ENCODE measurements around the gene CHP2.
"Not testable (repeated sequence)": the region's sequence is repeated elsewhere in the genome, so short reads cannot be mapped to it uniquely, and the experiment has no call there.

The CHP2 gene

GRCh38 chr16:23742766-23743165 lies 12.1 kb upstream of the CHP2 start:
- no peak overlapping the region for H3K4me3 ChIP-seq (ENCODE audit: insufficient read depth, low read depth, low read length, poor library complexity, severe bottlenecking)
- H3K27me3 ChIP-seq (replicated peaks; ENCODE audit: control insufficient read depth, insufficient read depth, low read length, poor library complexity, severe bottlenecking) = no peaks in the 10 kb centered on the region
- DNase-seq = no peak
- H3K9me3 ChIP-seq (ENCODE audit: control insufficient read depth, low read length) = no peaks in the 10 kb centered on the region
- H3K4me1 ChIP-seq (ENCODE audit: control insufficient read depth, insufficient read depth, low read length, poor library complexity, severe bottlenecking) = no peaks in the 10 kb centered on the region
- no peak overlapping the region for H3K27ac ChIP-seq (ENCODE audit: insufficient read depth, low read length, poor library complexity, severe bottlenecking)
- no peaks in the 10 kb centered on the region for H3K36me3 ChIP-seq (ENCODE audit: control insufficient read depth, insufficient read depth, low read length)

- Histone ChIP-seq H3K4me1 (ENCODE audit: control insufficient read depth, insufficient read depth, low read length, poor library complexity, severe bottlenecking) (no peaks in the 10 kb centered on the region), H3K9me3 (ENCODE audit: control insufficient read depth, low read length) (no peaks in the 10 kb centered on the region), H3K27me3 (replicated peaks; ENCODE audit: control insufficient read depth, insufficient read depth, low read length, poor library complexity, severe bottlenecking) (no peaks in the 10 kb centered on the region), H3K36me3 (ENCODE audit: control insufficient read depth, insufficient read depth, low read length) (no peaks in the 10 kb centered on the region), H3K27ac (ENCODE audit: insufficient read depth, low read length, poor library complexity, severe bottlenecking) (no peak overlapping the region), H3K4me3 (ENCODE audit: insufficient read depth, low read depth, low read length, poor library complexity, severe bottlenecking) (no peak overlapping the region)
- DNase-seq = no peak
These were observed 9.6 kb upstream of the CHP2 start for GRCh38 chr16:23745263-23745662.

GRCh38 chr16:23748630-23749029 lies 6.2 kb upstream of the CHP2 start:
- Histone ChIP-seq H3K27ac (ENCODE audit: insufficient read depth, low read length, poor library complexity, severe bottlenecking) (no peak overlapping the region), H3K4me3 (ENCODE audit: insufficient read depth, low read depth, low read length, poor library complexity, severe bottlenecking) (no peak overlapping the region), H3K27me3 (replicated peaks; ENCODE audit: control insufficient read depth, insufficient read depth, low read length, poor library complexity, severe bottlenecking) (no peaks in the 10 kb centered on the region), H3K36me3 (ENCODE audit: control insufficient read depth, insufficient read depth, low read length) (no peaks in the 10 kb centered on the region), H3K9me3 (ENCODE audit: control insufficient read depth, low read length) (no peaks in the 10 kb centered on the region), H3K4me1 (ENCODE audit: control insufficient read depth, insufficient read depth, low read length, poor library complexity, severe bottlenecking) (no peaks in the 10 kb centered on the region)
- DNase-seq = no peak

DNA sequence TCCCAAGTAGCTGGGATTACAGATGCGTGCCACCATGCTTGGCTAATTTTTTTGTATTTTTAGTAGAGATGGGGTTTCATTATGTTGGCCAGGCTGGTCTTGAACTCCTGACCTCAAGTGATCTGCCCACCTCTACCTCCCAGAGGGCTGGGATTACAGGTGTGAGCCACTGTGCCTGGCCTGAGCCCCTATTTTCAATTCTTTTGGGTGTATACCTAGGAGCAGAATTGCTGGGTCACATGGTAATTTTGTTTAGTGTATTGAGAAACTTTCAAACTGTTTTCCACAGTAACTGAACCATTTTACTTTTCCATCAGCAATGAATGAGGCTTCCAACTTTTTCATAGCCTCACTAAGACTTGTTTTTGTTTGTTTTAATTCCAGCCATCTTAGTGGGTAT lies 3.8 kb upstream of the CHP2 start:
- not testable (repeated sequence) for H3K4me3 ChIP-seq (ENCODE audit: insufficient read depth, low read depth, low read length, poor library complexity, severe bottlenecking); H3K36me3 ChIP-seq (ENCODE audit: control insufficient read depth, insufficient read depth, low read length); DNase-seq; H3K4me1 ChIP-seq (ENCODE audit: control insufficient read depth, insufficient read depth, low read length, poor library complexity, severe bottlenecking); H3K9me3 ChIP-seq (ENCODE audit: control insufficient read depth, low read length); H3K27ac ChIP-seq (ENCODE audit: insufficient read depth, low read length, poor library complexity, severe bottlenecking)
- peaks cover 19% of the 10 kb centered on the region for H3K27me3 ChIP-seq (replicated peaks; ENCODE audit: control insufficient read depth, insufficient read depth, low read length, poor library complexity, severe bottlenecking)

GRCh38 chr16:23753908-23754593 lies 775 bp upstream of the CHP2 start:
- Histone ChIP-seq H3K9me3 (ENCODE audit: control insufficient read depth, low read length) (no peaks in the 10 kb centered on the region), H3K27me3 (replicated peaks; ENCODE audit: control insufficient read depth, insufficient read depth, low read length, poor library complexity, severe bottlenecking) (peaks cover 24% of the 10 kb centered on the region), H3K36me3 (ENCODE audit: control insufficient read depth, insufficient read depth, low read length) (no peaks in the 10 kb centered on the region), H3K27ac (ENCODE audit: insufficient read depth, low read length, poor library complexity, severe bottlenecking) (no peak overlapping the region), H3K4me1 (ENCODE audit: control insufficient read depth, insufficient read depth, low read length, poor library complexity, severe bottlenecking) (peaks cover 5% of the 10 kb centered on the region), H3K4me3 (ENCODE audit: insufficient read depth, low read depth, low read length, poor library complexity, severe bottlenecking) (no peak overlapping the region)
- DNase-seq = no peak

DNA sequence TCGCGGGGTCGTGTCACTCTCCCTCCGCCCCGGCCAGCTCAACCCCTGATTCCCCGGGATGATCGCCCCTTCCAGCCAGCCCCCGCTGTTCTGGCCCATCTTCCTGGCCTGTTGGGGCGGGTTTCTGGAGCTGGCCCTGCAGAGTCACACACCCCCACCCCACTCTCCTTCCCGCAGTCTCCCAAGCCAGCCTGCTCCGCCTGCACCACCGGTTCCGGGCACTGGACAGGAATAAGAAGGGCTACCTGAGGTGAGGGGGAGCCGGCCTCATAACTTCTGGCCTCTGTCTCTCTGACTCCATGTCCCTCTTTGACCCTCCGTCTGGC lies 621 bp downstream of the CHP2 start:
- Histone ChIP-seq H3K9me3 (ENCODE audit: control insufficient read depth, low read length) (no peaks in the 10 kb centered on the region), H3K4me1 (ENCODE audit: control insufficient read depth, insufficient read depth, low read length, poor library complexity, severe bottlenecking) (peaks cover 5% of the 10 kb centered on the region), H3K36me3 (ENCODE audit: control insufficient read depth, insufficient read depth, low read length) (no peaks in the 10 kb centered on the region), H3K4me3 (ENCODE audit: insufficient read depth, low read depth, low read length, poor library complexity, severe bottlenecking) (no peak overlapping the region), H3K27ac (ENCODE audit: insufficient read depth, low read length, poor library complexity, severe bottlenecking) (no peak overlapping the region), H3K27me3 (replicated peaks; ENCODE audit: control insufficient read depth, insufficient read depth, low read length, poor library complexity, severe bottlenecking) (peaks cover 24% of the 10 kb centered on the region)
- DNase-seq = no peak

GRCh38 chr16:23757116-23757515 lies 2.3 kb downstream of the CHP2 start:
- no peak for DNase-seq
- H3K9me3 ChIP-seq (ENCODE audit: control insufficient read depth, low read length) = no peaks in the 10 kb centered on the region
- no peak overlapping the region for H3K27ac ChIP-seq (ENCODE audit: insufficient read depth, low read length, poor library complexity, severe bottlenecking)
- no peak overlapping the region for H3K4me3 ChIP-seq (ENCODE audit: insufficient read depth, low read depth, low read length, poor library complexity, severe bottlenecking)
- peaks cover 5% of the 10 kb centered on the region for H3K4me1 ChIP-seq (ENCODE audit: control insufficient read depth, insufficient read depth, low read length, poor library complexity, severe bottlenecking)
- H3K27me3 ChIP-seq (replicated peaks; ENCODE audit: control insufficient read depth, insufficient read depth, low read length, poor library complexity, severe bottlenecking) = peaks cover 28% of the 10 kb centered on the region
- H3K36me3 ChIP-seq (ENCODE audit: control insufficient read depth, insufficient read depth, low read length) = no peaks in the 10 kb centered on the region

DNA sequence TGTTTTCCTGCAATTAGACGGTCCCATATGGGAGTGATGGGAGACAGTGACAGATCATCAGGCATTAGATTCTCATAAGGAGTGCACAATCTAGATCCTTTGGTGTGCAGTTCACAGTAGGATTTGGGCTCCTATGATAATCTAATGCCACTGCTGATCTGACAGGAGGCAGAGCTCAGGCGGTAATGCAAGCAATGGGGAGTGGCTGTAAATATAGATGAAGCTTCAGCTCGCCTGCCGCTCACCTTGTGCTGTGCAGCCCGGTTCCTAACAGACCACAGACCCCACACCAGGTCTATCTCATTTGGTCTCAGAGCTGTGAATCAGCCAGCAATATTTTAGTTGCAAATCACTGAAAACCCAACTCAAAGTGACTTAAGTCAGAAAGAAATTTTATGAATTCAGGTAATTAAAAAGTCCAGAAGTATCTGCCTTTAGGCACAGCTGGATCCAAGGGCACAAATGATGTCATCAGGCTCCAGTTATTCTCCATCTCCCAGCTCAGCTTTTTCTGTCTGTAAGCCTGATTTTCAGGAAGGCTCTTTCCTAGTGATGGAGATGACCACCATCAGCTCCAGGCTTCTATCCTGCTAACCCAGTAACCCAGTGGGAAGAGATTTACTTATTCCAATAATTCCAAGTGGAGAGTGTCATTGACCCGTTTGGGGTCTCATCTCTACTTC lies 3.3 kb downstream of the CHP2 start:
- Histone ChIP-seq H3K27ac (ENCODE audit: insufficient read depth, low read length, poor library complexity, severe bottlenecking) (no peak overlapping the region), H3K36me3 (ENCODE audit: control insufficient read depth, insufficient read depth, low read length) (no peaks in the 10 kb centered on the region), H3K4me1 (ENCODE audit: control insufficient read depth, insufficient read depth, low read length, poor library complexity, severe bottlenecking) (peaks cover 5% of the 10 kb centered on the region), H3K9me3 (ENCODE audit: control insufficient read depth, low read length) (no peaks in the 10 kb centered on the region), H3K4me3 (ENCODE audit: insufficient read depth, low read depth, low read length, poor library complexity, severe bottlenecking) (no peak overlapping the region), H3K27me3 (replicated peaks; ENCODE audit: control insufficient read depth, insufficient read depth, low read length, poor library complexity, severe bottlenecking) (peaks cover 28% of the 10 kb centered on the region)
- DNase-seq = no peak

DNA sequence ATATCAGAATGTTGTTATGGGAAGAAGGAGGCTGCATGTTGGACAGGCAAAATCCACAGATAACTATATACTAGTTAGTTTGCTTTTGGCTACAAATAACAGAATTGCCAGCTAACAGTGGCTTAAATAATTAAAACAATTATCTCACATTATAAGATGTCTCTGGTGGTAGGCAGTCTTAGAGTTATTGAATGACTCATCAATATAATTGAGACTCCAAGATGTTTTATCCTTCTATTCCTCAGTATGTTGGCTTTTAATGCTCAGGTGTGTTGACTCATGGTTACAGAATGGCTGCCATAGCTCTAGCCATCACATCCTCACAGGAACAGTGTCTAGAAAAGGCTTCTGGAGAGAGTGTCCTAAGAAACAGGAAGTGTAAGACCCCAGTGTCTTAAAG lies 11.1 kb downstream of the CHP2 start:
- Histone ChIP-seq H3K9me3 (ENCODE audit: control insufficient read depth, low read length) (no peaks in the 10 kb centered on the region), H3K4me3 (ENCODE audit: insufficient read depth, low read depth, low read length, poor library complexity, severe bottlenecking) (no peak overlapping the region), H3K36me3 (ENCODE audit: control insufficient read depth, insufficient read depth, low read length) (no peaks in the 10 kb centered on the region), H3K4me1 (ENCODE audit: control insufficient read depth, insufficient read depth, low read length, poor library complexity, severe bottlenecking) (no peaks in the 10 kb centered on the region), H3K27ac (ENCODE audit: insufficient read depth, low read length, poor library complexity, severe bottlenecking) (no peak overlapping the region), H3K27me3 (replicated peaks; ENCODE audit: control insufficient read depth, insufficient read depth, low read length, poor library complexity, severe bottlenecking) (peaks cover 4% of the 10 kb centered on the region)
- no peak for DNase-seq

DNA sequence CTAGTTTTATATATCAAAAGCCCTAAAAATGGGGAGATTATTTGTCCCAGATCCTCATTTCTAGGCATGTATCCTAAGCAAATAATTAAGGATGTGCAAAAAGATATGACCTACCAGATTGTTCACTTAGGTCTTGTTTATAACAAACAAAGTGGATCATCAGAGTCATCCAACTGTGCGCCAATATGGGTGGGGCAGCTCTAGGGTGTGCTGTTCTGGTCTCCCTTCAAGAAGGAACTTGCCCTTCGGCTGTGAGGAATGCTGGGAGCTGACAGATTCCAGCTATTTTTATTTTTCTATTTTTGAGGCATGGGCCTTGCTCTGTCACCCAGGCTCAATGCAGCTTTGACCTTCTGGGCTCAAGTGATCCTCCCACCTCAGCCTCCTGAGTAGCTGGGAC lies 13.8 kb downstream of the CHP2 start:
- H3K36me3 ChIP-seq (ENCODE audit: control insufficient read depth, insufficient read depth, low read length) = no peaks in the 10 kb centered on the region
- no peak overlapping the region for H3K4me3 ChIP-seq (ENCODE audit: insufficient read depth, low read depth, low read length, poor library complexity, severe bottlenecking)
- no peaks in the 10 kb centered on the region for H3K9me3 ChIP-seq (ENCODE audit: control insufficient read depth, low read length)
- H3K27ac ChIP-seq (ENCODE audit: insufficient read depth, low read length, poor library complexity, severe bottlenecking) = no peak overlapping the region
- DNase-seq = no peak
- no peaks in the 10 kb centered on the region for H3K4me1 ChIP-seq (ENCODE audit: control insufficient read depth, insufficient read depth, low read length, poor library complexity, severe bottlenecking)
- no peaks in the 10 kb centered on the region for H3K27me3 ChIP-seq (replicated peaks; ENCODE audit: control insufficient read depth, insufficient read depth, low read length, poor library complexity, severe bottlenecking)
